GM21786 (cell line): ENCODE results near the gene NTN1.

ENCODE experiments used
- ATAC-seq: cut with Tn5 transposase; IDR thresholded peaks from one replicate; pipeline ENCODE4 v1.9.1; 2021; ENCODE audit not compliant: unreplicated experiment

NTN1 gene

GRCh38 chr17:9188367-9188766 lies 167.1 kb downstream of the NTN1 start:
- ATAC-seq: no peak

GRCh38 chr17:9189870-9190269 lies 168.6 kb downstream of the NTN1 start:
- no peak for ATAC-seq

- ATAC-seq: no peak
Measured at GRCh38 chr17:9192010-9192409, 170.7 kb downstream of the NTN1 start.

DNA sequence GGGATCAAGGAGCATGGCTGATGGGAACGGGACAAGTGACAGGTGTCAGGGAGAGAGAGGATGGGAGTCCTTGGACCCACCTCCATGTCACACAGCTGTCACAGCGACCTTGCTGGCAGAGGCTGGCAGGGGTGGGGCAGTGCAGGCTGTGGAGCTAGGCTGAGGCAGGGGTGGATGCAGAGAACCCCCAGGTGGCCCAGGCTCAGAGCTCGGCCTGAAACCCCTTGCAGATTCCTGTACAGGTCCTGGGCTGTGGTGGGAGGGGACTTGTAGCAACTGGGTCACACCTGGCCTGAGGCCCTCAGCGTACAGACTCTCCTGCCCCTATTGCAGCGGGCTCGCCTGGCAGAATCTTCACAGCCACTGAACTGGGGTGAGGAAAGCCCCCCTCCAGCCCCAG lies 174.1 kb downstream of the NTN1 start:
- no peak for ATAC-seq

DNA sequence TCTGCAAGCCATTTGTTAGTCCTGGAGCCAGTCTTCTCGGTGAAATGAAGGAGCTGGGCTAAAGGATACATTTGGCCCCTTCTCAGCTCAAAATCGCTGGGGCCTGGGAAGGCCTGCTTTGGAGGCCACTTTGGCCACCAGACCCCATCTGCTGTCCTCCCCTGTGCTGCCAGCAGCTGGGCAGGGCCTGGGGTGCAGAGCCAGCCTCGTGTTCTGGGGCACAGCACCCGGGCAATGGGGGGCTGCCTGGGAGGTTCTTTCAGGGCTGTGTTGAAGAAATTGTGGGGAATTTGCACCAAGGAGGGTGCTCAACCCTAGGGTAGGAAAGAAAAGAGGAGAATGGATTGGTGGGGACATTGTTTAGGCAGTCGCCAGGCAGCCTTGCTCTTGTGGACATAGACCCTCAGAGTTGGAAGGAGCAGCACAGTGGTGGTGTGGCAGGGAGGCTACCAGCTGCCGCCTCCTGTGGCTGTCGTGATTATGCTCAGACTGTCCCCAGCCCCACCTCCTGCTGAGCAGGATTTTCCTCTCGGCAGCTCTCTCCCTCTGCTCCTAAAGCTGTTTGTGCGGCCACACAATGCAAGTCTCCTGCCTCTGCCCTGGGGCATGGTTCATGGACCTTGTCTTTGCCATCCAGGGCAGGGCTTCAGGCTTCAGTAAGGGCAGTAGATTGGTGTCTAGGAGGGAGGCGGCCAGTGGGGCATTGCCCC lies 174.8 kb downstream of the NTN1 start:
- ATAC-seq: no peak

GRCh38 chr17:9199571-9200551 lies 178.6 kb downstream of the NTN1 start:
- no peak for ATAC-seq

DNA sequence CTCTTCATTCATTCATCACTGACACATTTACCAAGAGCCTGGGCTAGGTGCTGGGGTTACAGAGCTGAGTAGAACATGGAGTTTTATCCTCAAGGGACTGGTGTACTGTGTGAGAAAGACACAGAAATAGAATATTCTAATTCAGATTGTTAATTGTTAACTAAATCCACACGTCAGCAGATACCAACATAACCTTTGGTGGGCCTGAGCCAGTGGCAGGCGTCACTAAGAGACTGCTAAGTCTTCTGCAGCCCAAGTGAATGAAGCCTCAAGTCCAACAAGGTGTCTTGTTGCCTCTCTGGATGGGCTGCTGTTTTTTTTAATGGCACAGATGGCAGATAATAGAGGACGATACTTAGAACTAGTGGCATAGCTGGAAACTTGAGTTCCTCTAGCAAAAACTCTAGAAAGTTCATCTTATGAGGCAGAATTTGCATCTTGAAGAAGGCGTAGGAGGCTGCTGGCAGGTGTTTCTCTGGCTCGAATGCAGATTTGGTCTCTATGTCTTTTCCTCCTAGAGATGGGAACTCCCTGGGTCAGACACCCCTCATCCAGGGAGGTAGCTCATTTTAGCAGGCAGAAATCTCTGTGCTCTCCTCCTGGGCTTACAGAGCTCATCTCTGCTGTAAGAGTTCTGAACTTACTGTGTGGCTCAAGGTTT lies 179.5 kb downstream of the NTN1 start:
- ATAC-seq: peak; percentile 78

DNA sequence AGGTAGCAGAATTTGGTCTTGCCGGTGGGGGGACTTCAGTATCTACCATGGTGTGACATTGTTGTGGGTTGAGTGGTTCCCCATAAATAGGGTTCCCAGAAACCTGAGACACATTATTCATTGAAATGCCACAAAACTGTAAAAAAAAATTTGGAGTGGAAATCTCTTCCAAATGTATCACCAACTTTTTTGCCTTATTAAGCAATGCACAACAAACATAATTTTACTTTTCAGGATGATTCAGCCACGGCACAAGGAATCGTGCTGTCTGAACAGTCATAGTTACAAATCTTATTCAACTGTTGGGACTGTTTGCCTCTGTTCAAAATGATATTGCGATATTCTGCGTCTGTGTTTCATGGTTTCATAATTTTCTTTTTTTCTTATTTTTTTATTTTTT lies 181.2 kb downstream of the NTN1 start:
- ATAC-seq: no peak

- ATAC-seq: no peak
Measured at GRCh38 chr17:9203771-9204425, 182.6 kb downstream of the NTN1 start.

GRCh38 chr17:9204637-9205329 lies 183.5 kb downstream of the NTN1 start:
- no peak for ATAC-seq

DNA sequence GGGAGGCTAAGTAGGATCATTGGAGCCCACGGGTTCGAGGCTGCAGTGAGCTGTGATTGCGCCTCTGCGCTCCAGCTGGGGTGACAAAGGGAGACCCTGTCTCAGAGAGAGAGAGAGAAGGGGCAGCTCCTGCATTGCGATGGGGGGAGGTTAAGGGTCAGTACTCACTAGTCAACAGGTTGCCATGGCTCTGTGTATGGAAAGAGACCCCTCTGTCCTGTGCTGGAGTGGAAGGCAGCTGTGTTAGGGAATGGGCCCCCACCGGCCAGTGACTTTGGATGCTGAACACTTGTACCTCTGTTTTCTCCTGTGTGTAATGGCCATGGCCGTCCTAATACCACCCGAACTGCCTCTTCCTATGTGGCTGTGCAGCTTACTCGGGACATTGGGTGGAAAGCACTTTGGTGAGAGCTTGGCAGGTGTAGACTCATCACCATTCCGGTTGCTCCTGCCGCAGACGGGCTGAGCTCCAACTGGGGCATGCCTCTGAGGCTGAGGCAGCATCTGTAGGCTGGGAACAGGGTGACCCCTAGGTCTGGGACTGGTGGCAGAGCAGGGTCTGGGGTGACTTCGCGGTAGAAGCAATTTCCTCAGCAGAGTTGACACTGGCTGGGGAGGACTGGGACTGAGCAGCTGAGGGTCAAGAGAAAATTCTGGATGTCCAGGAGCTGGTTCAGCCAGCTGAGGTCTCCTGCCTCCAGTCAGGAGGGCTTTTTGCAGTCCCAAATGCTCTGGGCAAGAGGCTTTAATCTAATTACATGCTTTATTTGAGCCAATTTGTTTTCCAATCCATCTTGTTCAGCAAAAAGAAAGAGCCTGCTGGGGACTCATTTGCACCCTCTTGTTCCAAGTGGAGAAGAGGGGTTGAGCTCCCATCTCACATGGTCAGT lies 184.5 kb downstream of the NTN1 start:
- ATAC-seq: no peak

GRCh38 chr17:9206410-9206703 lies 185.0 kb downstream of the NTN1 start:
- no peak for ATAC-seq

- ATAC-seq: no peak
Measured at GRCh38 chr17:9206741-9207332, 185.5 kb downstream of the NTN1 start.

DNA sequence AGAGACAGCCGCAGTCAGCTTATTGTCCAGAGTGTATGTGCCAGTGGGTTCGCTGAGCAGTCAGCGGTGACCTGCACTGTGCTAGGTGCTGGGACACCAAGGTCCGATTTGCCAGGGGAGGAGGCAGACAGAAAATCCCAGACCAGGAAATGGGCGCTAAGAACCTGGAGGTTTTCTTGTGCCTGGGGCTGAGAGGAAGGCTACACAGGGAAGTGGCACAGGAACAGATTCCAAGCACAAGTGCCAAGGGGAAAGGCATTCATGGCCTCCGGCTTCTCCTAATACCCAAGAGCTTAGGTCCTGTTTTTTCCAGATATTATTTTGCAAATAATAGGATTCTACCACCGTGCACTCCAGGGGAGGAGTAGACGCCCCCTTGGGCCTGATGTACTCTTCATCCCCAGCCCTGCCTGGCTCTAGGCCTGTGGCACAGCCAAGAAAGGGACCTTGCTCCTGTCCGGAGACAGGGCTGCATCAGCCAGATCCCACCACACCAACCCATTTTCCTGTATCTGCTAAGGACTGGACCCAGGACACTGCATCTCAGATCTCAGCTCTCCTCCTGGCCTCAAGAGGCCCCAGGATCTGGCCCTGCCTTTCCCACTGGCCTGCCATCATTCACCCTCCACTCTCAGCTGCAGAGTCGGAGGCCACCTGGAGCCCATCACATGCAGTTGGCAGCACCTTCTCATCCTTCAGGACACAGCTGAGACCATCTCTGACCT lies 187.2 kb downstream of the NTN1 start:
- ATAC-seq: no peak

DNA sequence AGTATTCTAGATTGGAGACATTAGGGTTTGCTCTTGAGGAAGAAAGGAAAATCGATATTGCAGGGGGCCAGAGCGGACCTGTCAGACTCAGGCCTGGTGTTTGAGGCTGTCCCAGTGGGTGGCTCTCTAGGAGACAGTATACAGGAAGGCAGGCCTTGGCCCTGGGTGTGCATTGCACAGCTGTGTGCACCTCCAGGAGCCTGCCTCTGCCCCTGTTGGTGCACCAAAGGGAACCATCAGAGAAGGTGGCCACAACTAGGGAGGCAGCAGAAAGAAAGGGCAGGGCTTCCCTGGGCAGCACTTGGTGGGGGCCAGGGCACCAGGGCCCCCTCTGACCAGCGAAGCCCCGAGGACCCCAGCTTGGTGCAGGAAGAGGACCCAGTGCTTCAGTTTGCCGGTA lies 188.0 kb downstream of the NTN1 start:
- ATAC-seq: no peak

DNA sequence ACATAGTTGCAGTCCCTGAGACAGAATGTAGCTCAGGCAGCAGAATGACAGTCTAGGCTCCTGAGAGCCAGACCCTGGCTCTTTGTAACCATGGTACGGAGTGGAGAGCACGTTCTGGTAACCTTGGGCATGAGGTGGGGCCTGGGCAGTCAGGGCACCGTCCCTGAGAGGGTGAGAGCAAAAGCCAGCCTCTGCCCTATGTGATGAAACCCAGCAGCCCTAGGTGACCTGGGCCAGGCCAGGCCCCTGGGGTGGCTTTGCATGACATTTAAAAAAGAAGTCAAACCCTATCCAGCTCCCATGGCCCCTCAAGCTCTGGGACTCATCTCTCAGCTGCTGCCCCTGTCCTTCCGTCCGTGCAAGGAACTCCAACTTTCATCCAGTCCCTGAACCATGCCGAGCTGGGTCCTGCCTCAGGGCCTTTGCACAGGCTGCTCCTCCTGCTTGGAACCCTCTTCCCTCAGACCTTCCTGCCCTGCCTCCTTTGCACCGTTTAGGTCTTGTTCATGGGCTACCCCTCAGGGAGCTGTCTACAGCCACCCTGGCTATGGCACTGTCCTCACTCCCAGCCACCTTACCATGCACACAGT lies 188.6 kb downstream of the NTN1 start:
- ATAC-seq: no peak

DNA sequence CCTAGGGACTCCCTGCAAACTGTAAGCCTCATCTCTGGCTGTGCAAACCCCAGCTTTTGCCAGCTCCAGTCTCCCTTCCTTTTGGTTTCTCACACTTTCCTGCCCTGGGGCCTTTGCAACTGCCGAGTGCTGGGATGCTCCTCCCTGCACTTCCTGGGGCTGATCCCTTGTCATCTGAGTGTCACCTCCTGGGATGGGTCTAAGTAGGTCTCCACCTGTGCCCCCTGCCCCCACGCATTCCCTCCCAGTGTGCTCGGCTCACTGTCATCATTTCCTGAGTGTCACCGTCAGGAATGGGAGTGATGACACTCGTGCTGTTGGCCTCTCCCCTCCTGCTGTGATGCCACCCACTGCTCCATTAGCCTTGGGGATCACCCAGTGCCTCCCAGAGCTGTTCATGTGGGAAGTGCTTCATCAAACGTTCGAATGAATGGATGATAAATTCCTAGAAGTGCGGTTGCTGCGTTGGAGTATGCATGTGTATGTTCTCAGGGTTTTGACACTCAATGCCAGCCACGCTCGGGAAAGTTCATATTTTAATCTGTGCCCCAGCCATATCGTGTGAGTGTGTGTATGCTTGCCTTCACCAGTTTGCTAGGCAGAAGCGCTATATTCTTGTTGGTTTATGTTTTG lies 189.9 kb downstream of the NTN1 start:
- ATAC-seq: no peak
